MM.1S (cell line): ENCODE results near the gene MUC5B.
"Not testable (repeated sequence)": the region's sequence is repeated elsewhere in the genome, so short reads cannot be mapped to it uniquely, and the experiment has no call there.

Experiments used
- DNase-seq: peaks from one replicate; pipeline ENCODE4 v3.0.0-alpha.2; 2015
- H2AFZ ChIP-seq: fragments of 300-600 bp; sonication (generic); 2 replicates; pipeline ENCODE4 v1.6.0; 2016; ENCODE audit warnings: antibody characterized with exemption, low read length
- H3F3A ChIP-seq: fragments of 300-600 bp; sonication (generic); 2 replicates; pipeline ENCODE4 v1.6.1; 2016; ENCODE audit warnings: mild to moderate bottlenecking, antibody characterized with exemption, low read length, moderate library complexity, mixed read lengths; ENCODE audit not compliant: insufficient read depth
- H3K27ac ChIP-seq: fragments of 300-600 bp; sonication (generic); 2 replicates; pipeline ENCODE4 v1.5.1; 2016; ENCODE audit warnings: mild to moderate bottlenecking, low read length
- H3K27me3 ChIP-seq: fragments of 300-600 bp; sonication (generic); replicated peaks from 2 replicates; pipeline ENCODE4 v1.6.0; 2016; ENCODE audit warnings: low read length; ENCODE audit not compliant: insufficient read depth
- H3K36me3 ChIP-seq: fragments of 300-600 bp; sonication (generic); replicated peaks from 2 replicates; pipeline ENCODE4 v1.6.1; 2016; ENCODE audit warnings: mild to moderate bottlenecking, low read length, mixed read lengths; ENCODE audit not compliant: insufficient read depth
- H3K4me1 ChIP-seq: fragments of 300-600 bp; sonication (generic); 2 replicates; pipeline ENCODE4 v1.6.1; 2016; ENCODE audit warnings: low read length, mixed read lengths
- H3K4me2 ChIP-seq: fragments of 300-600 bp; sonication (generic); 2 replicates; pipeline ENCODE4 v1.6.0; 2016; ENCODE audit warnings: low read depth, low read length
- H3K4me3 ChIP-seq: fragments of 300-600 bp; sonication (generic); 2 replicates; pipeline ENCODE4 v1.5.1; 2016; ENCODE audit warnings: low read length, mixed read lengths
- H3K79me2 ChIP-seq: fragments of 300-600 bp; sonication (generic); 2 replicates; pipeline ENCODE4 v1.6.1; 2016; ENCODE audit warnings: mixed run types, low read length, mixed read lengths
- H3K9ac ChIP-seq: fragments of 300-600 bp; sonication (generic); 2 replicates; pipeline ENCODE4 v1.6.1; 2016; ENCODE audit warnings: low read length, mixed read lengths
- H3K9me2 ChIP-seq: fragments of 300-600 bp; sonication (generic); replicated peaks from 2 replicates; pipeline ENCODE4 v1.6.1; 2016; ENCODE audit warnings: mild to moderate bottlenecking, low read length, mixed read lengths; ENCODE audit not compliant: insufficient read depth
- H3K9me3 ChIP-seq: fragments of 300-600 bp; sonication (generic); replicated peaks from 2 replicates; pipeline ENCODE4 v1.6.1; 2016; ENCODE audit warnings: mild to moderate bottlenecking, low read length, mixed read lengths; ENCODE audit not compliant: insufficient read depth
- H4K20me1 ChIP-seq: fragments of 300-600 bp; sonication (generic); 2 replicates; pipeline ENCODE4 v1.6.1; 2016; ENCODE audit warnings: mild to moderate bottlenecking, low read length, moderate library complexity, mixed read lengths; ENCODE audit not compliant: insufficient read depth
- CTCF ChIP-seq: fragments of 300-600 bp; sonication (generic); IDR thresholded peaks from 2 replicates; pipeline ENCODE4 v1.5.1; 2016; ENCODE audit warnings: antibody characterized with exemption, low read length, mixed read lengths
- EZH2 ChIP-seq: fragments of 300-600 bp; sonication (generic); optimal IDR thresholded peaks from 2 replicates; pipeline ENCODE3; 2017; ENCODE audit warnings: low read depth, mild to moderate bottlenecking, antibody characterized with exemption, low read length, mixed read lengths
- EZH2phosphoT487 ChIP-seq: fragments of 300-600 bp; sonication (generic); IDR thresholded peaks from 2 replicates; pipeline ENCODE4 v1.6.1; 2018; ENCODE audit warnings: antibody characterized with exemption, low read length

MUC5B gene

GRCh38 chr11:1181420-1181819 is 41.4 kb upstream of the MUC5B start:
- TF ChIP-seq CTCF = no peak
- no peak for TF ChIP-seq EZH2phosphoT487
- no peak for TF ChIP-seq EZH2
- Histone ChIP-seq H3K9me2 (no peaks in the 10 kb centered on the region), H3K79me2 (no peaks in the 10 kb centered on the region)

DNA sequence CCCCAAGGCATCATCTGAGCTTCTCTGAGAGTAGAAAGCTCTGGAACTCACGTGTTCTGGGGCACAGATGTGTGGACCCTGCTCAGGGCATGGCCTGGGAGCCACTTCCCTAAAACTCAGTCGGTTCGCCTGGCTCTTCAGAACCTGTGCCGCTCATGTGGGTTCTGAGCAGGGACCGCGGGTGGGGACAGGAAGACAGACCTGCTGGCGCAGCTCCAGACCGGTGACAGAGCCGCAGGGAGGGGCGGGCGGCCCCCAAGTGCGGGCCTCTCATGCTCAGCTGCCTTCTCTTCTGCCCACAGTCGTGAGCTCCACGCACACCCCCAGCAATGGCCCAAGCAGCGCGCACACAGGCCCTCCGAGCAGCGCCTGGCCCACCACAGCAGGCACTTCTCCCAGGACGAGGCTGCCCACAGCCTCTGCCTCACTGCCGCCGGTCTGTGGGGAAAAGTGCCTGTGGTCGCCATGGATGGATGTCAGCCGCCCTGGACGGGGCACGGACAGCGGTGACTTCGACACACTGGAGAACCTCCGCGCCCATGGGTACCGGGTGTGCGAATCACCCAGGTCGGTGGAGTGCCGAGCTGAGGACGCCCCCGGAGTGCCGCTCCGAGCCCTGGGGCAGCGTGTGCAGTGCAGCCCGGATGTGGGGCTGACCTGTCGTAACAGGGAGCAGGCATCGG is 40.9 kb upstream of the MUC5B start:
- no peaks in the 10 kb centered on the region for H3K9me2 ChIP-seq

More at GRCh38 chr11:1181420-1181819, 41.4 kb upstream of the MUC5B start:
- Histone ChIP-seq H2AFZ (no peak overlapping the region), H3K9ac (no peak overlapping the region), H3K4me2 (no peak overlapping the region), H3K9me3 (no peaks in the 10 kb centered on the region), H3K36me3 (no peaks in the 10 kb centered on the region), H3K4me1 (no peaks in the 10 kb centered on the region), H3K27ac (no peak overlapping the region), H3K27me3 (peaks cover 72% of the 10 kb centered on the region), H4K20me1 (no peaks in the 10 kb centered on the region), H3F3A (no peaks in the 10 kb centered on the region), H3K4me3 (no peak overlapping the region)
- no peak for DNase-seq

DNA sequence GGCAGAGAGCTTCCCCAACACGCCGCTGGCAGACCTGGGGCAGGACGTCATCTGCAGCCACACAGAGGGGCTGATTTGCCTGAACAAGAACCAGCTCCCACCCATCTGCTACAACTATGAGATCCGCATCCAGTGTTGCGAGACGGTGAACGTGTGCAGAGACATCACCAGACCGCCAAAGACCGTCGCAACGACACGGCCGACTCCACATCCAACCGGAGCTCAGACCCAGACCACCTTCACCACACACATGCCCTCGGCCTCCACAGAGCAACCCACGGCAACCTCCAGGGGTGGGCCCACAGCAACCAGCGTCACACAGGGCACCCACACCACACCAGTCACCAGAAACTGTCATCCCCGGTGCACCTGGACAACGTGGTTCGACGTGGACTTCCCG is 38.7 kb upstream of the MUC5B start:
- H3K79me2 ChIP-seq, DNase-seq, H3K9me3 ChIP-seq, H3F3A ChIP-seq, H3K36me3 ChIP-seq, H3K4me1 ChIP-seq, H3K27ac ChIP-seq, H3K4me2 ChIP-seq, H3K4me3 ChIP-seq, H3K9ac ChIP-seq, H3K9me2 ChIP-seq, H4K20me1 ChIP-seq, H2AFZ ChIP-seq: not testable (repeated sequence)
- H3K27me3 ChIP-seq = peaks cover 63% of the 10 kb centered on the region

More for the DNA sequence above, 40.9 kb upstream of the MUC5B start:
- Histone ChIP-seq H3K4me2 (no peak overlapping the region), H3K27me3 (peaks cover 71% of the 10 kb centered on the region), H2AFZ (no peak overlapping the region), H3K9ac (no peak overlapping the region), H3K4me3 (no peak overlapping the region), H3K9me3 (no peaks in the 10 kb centered on the region), H3K79me2 (no peaks in the 10 kb centered on the region), H3K27ac (no peak overlapping the region), H4K20me1 (no peaks in the 10 kb centered on the region), H3F3A (no peaks in the 10 kb centered on the region), H3K4me1 (no peaks in the 10 kb centered on the region), H3K36me3 (no peaks in the 10 kb centered on the region)
- no peak for DNase-seq
- TF ChIP-seq EZH2phosphoT487 (no peak), CTCF (no peak), EZH2 (no peak)

GRCh38 chr11:1188451-1189130 is 34.3 kb upstream of the MUC5B start:
- H3K9me3 ChIP-seq, H3K4me1 ChIP-seq, H2AFZ ChIP-seq, H3K79me2 ChIP-seq, H3K36me3 ChIP-seq, H3K9me2 ChIP-seq, H4K20me1 ChIP-seq, H3K4me2 ChIP-seq, H3F3A ChIP-seq, H3K9ac ChIP-seq, H3K27ac ChIP-seq, H3K4me3 ChIP-seq, DNase-seq: not testable (repeated sequence)
- peaks cover 47% of the 10 kb centered on the region for H3K27me3 ChIP-seq

GRCh38 chr11:1189816-1190215 is 33.0 kb upstream of the MUC5B start:
- not testable (repeated sequence) for H3K9me2 ChIP-seq, H4K20me1 ChIP-seq, H3K36me3 ChIP-seq, H3K4me2 ChIP-seq, H3K9me3 ChIP-seq, H3K27ac ChIP-seq, H3K4me3 ChIP-seq, H2AFZ ChIP-seq, DNase-seq, H3K79me2 ChIP-seq, H3K4me1 ChIP-seq, H3F3A ChIP-seq, H3K9ac ChIP-seq
- peaks cover 58% of the 10 kb centered on the region for H3K27me3 ChIP-seq

GRCh38 chr11:1191786-1192470 is 30.9 kb upstream of the MUC5B start:
- DNase-seq = not testable (repeated sequence)

More at GRCh38 chr11:1191786-1192470, 30.9 kb upstream of the MUC5B start:
- not testable (repeated sequence) for H3K4me2 ChIP-seq, H3K36me3 ChIP-seq, H3K9ac ChIP-seq, H3F3A ChIP-seq, H3K9me3 ChIP-seq, H2AFZ ChIP-seq, H3K27ac ChIP-seq, H3K4me1 ChIP-seq, H3K79me2 ChIP-seq, H3K4me3 ChIP-seq, H4K20me1 ChIP-seq, H3K9me2 ChIP-seq
- peaks cover 58% of the 10 kb centered on the region for H3K27me3 ChIP-seq
